Epithelial cell of esophagus (primary cell): ENCODE data around the gene PIP4P1.

Source experiments
- DNase-seq: peaks from one replicate; pipeline ENCODE4 v3.0.0; 2010; ENCODE audit warnings: low read depth
- H3K4me3 ChIP-seq: 2 replicates; pipeline ENCODE4 v1.5.1; 2011; ENCODE audit warnings: mild to moderate bottlenecking, low read length, control low read depth
- CTCF ChIP-seq: IDR thresholded peaks from 2 replicates; pipeline ENCODE4 v1.5.1; 2011; ENCODE audit warnings: low read depth, mild to moderate bottlenecking, low read length, control low read depth, inconsistent platforms; ENCODE audit not compliant: insufficient read depth; ENCODE audit errors: missing control alignments

The PIP4P1 gene

GRCh38 chr14:20489093-20489994 is 28.1 kb upstream of the PIP4P1 start:
- H3K4me3 ChIP-seq, result no peak overlapping the region
- TF ChIP-seq CTCF, result no peak
- peak; percentile 79 for DNase-seq

- peak; percentile 13 for DNase-seq
- H3K4me3 ChIP-seq, result no peak overlapping the region
- peak; percentile 27 for TF ChIP-seq CTCF
These were observed 26.1 kb upstream of the PIP4P1 start for GRCh38 chr14:20487396-20487725.

GRCh38 chr14:20486684-20487395 is 25.6 kb upstream of the PIP4P1 start:
- no peak for DNase-seq
- H3K4me3 ChIP-seq, result no peak overlapping the region
- no peak for TF ChIP-seq CTCF

GRCh38 chr14:20485900-20486299 is 24.7 kb upstream of the PIP4P1 start:
- no peak for TF ChIP-seq CTCF
- H3K4me3 ChIP-seq, result no peak overlapping the region
- DNase-seq, result no peak

- no peak overlapping the region for H3K4me3 ChIP-seq
- TF ChIP-seq CTCF, result no peak
- DNase-seq, result no peak
These were observed 21.1 kb upstream of the PIP4P1 start for GRCh38 chr14:20482382-20482781.

- no peak for TF ChIP-seq CTCF
- no peak for DNase-seq
- no peak overlapping the region for H3K4me3 ChIP-seq
These were observed 17.7 kb upstream of the PIP4P1 start for GRCh38 chr14:20478894-20479293.
